A673 (cell line): ENCODE measurements around the gene STIL. TPM values are rescaled to one million over a fixed set of nuclear protein-coding genes. Genes with fewer than 3 reads are reported as not detected.
"Not testable (repeated sequence)": the region's sequence is repeated elsewhere in the genome, so short reads cannot be mapped to it uniquely, and the experiment has no call there.

Source experiments
- BruUV-seq: library from RNA; stranded (reverse); fragments of 400-500 nt; replicated peaks from 2 replicates; lab custom pipeline; 2021; lab: Mats Ljungman, UMichigan
- CTCF ChIA-PET: fragments of 300-600 bp; sonication (Branson Sonifier 250); formaldehyde crosslinking; loops from one replicate; lab custom pipeline; 2022; ENCODE audit warnings: antibody characterized with exemption; lab: Charles Lee
- POLR2A ChIA-PET: fragments of 300-600 bp; sonication (Branson Sonifier 250); formaldehyde crosslinking; loops from one replicate; lab custom pipeline; 2022; ENCODE audit warnings: antibody characterized with exemption; ENCODE audit not compliant: low non-redundant PET; lab: Charles Lee
- DNase-seq: peaks from one replicate; pipeline ENCODE4 v3.0.0-alpha.2; 2015; ENCODE audit warnings: low spot score
- H3K27ac ChIP-seq: fragments of 200-600 bp; sonication (generic); 2 replicates; pipeline ENCODE4 v1.5.1; 2016; ENCODE audit warnings: mixed run types, low read depth, mild to moderate bottlenecking, mixed read lengths, antibody characterized with exemption, low read length; ENCODE audit not compliant: poor library complexity, severe bottlenecking
- H3K27me3 ChIP-seq: fragments of 200-600 bp; sonication (generic); replicated peaks from 2 replicates; pipeline ENCODE4 v1.6.1; 2017; ENCODE audit warnings: mixed run types, low read depth, mild to moderate bottlenecking, mixed read lengths, antibody characterized with exemption, low read length; ENCODE audit not compliant: insufficient read depth, poor library complexity
- H3K36me3 ChIP-seq: fragments of 200-600 bp; sonication (generic); 2 replicates; pipeline ENCODE4 v1.6.1; 2016; ENCODE audit warnings: mixed run types, mild to moderate bottlenecking, mixed read lengths, antibody characterized with exemption, low read length; ENCODE audit not compliant: insufficient read depth, poor library complexity, severe bottlenecking
- H3K4me1 ChIP-seq: fragments of 200-600 bp; sonication (generic); 2 replicates; pipeline ENCODE4 v1.6.1; 2017; ENCODE audit warnings: mixed run types, mild to moderate bottlenecking, mixed read lengths, antibody characterized with exemption, low read length; ENCODE audit not compliant: insufficient read depth, poor library complexity, severe bottlenecking
- H3K4me3 ChIP-seq: fragments of 200-600 bp; sonication (generic); 2 replicates; pipeline ENCODE4 v1.5.1; 2016; ENCODE audit warnings: low read depth, mixed run types, mild to moderate bottlenecking, mixed read lengths, low read length; ENCODE audit not compliant: poor library complexity, severe bottlenecking
- H3K9me3 ChIP-seq: fragments of 200-600 bp; sonication (generic); 2 replicates; pipeline ENCODE4 v1.6.1; 2016; ENCODE audit warnings: mixed run types, low read depth, mild to moderate bottlenecking, mixed read lengths, antibody characterized with exemption, low read length; ENCODE audit not compliant: poor library complexity, severe bottlenecking
- CTCF ChIP-seq: fragments of 300-800, 200-600 bp; sonication (generic); conservative IDR thresholded peaks from 2 replicates; pipeline ENCODE4 v1.5.1; 2017; ENCODE audit warnings: low read depth, mild to moderate bottlenecking, antibody characterized with exemption, low read length, moderate library complexity, mixed read lengths
- EZH2 ChIP-seq: fragments of 200-600 bp; sonication (generic); IDR thresholded peaks from 2 replicates; pipeline ENCODE4 v1.6.1; 2017; ENCODE audit warnings: borderline replicate concordance, low read depth, mild to moderate bottlenecking, mixed read lengths, antibody characterized with exemption, low read length; ENCODE audit not compliant: poor library complexity, severe bottlenecking
- intact Hi-C: fragments of 100-400 bp; cut with micrococcal nuclease; formaldehyde crosslinking; loops from one replicate; pipeline ENCODE4 v1.10.0; 2022; ENCODE audit not compliant: unreplicated experiment
- total RNA-seq: library from RNA; stranded (reverse); gene quantifications from 2 replicates; pipeline ENCODE4 v1.2.3, GENCODE V29; 2021

Gene STIL
- total RNA-seq, 1 experiment from 2014 or later: 43.4 TPM

- TF ChIP-seq EZH2 (no peak), CTCF (no peak)
- ChIA-PET POLR2A (no interaction called here), CTCF (no interaction called here)
- H3K4me1 ChIP-seq: no peaks in the 10 kb centered on the region
- no TSS peak for BruUV-seq
- peaks cover 3% of the 10 kb centered on the region for H3K27me3 ChIP-seq
- no peak overlapping the region for H3K27ac ChIP-seq
- peaks cover 6% of the 10 kb centered on the region for H3K9me3 ChIP-seq
- no peak for DNase-seq
- intact Hi-C loops: no loop called here
- H3K4me3 ChIP-seq: no peak overlapping the region
- no peaks in the 10 kb centered on the region for H3K36me3 ChIP-seq
These were observed 106.1 kb downstream of the STIL start for GRCh38 chr1:47207803-47208373.

- intact Hi-C loops: no loop called here
- no peak for TF ChIP-seq CTCF
- TF ChIP-seq EZH2: no peak
- no peaks in the 10 kb centered on the region for H3K36me3 ChIP-seq
- peaks cover 11% of the 10 kb centered on the region for H3K27me3 ChIP-seq
- POLR2A ChIA-PET: no interaction called here
- H3K9me3 ChIP-seq: peaks cover 8% of the 10 kb centered on the region
- BruUV-seq: no TSS peak
- DNase-seq: no peak
- H3K27ac ChIP-seq: no peak overlapping the region
- no peaks in the 10 kb centered on the region for H3K4me1 ChIP-seq
- CTCF ChIA-PET: no interaction called here
- no peak overlapping the region for H3K4me3 ChIP-seq
These were observed 108.0 kb downstream of the STIL start for GRCh38 chr1:47205918-47206317.

GRCh38 chr1:47203504-47203903 lies 110.4 kb downstream of the STIL start:
- POLR2A ChIA-PET, CTCF ChIA-PET, H3K9me3 ChIP-seq, H3K36me3 ChIP-seq, H3K27ac ChIP-seq, H3K4me3 ChIP-seq, DNase-seq, BruUV-seq, intact Hi-C loops, H3K4me1 ChIP-seq: not testable (repeated sequence)
- H3K27me3 ChIP-seq: peaks cover 26% of the 10 kb centered on the region

GRCh38 chr1:47201179-47201578 lies 112.8 kb downstream of the STIL start:
- Histone ChIP-seq H3K9me3 (peaks cover 8% of the 10 kb centered on the region), H3K4me1 (no peaks in the 10 kb centered on the region), H3K27ac (no peak overlapping the region), H3K36me3 (no peaks in the 10 kb centered on the region), H3K27me3 (peaks cover 31% of the 10 kb centered on the region), H3K4me3 (no peak overlapping the region)
- CTCF ChIA-PET: no interaction called here
- no peak for DNase-seq
- intact Hi-C loops: no loop called here
- POLR2A ChIA-PET: no interaction called here
- no TSS peak for BruUV-seq
- TF ChIP-seq EZH2: no peak
- no peak for TF ChIP-seq CTCF
